SK-N-SH (cell line): ENCODE measurements around the gene NELFE. TPM values are rescaled to one million over a fixed set of nuclear protein-coding genes. Genes with fewer than 3 reads are reported as not detected.

ENCODE experiments used
- CTCF ChIA-PET: fragments of 300-600, 350-600 bp; formaldehyde crosslinking; extraction: SDS; loops from one replicate; lab custom pipeline; 2021; lab: Yijun Ruan, JAX
- POLR2A ChIA-PET: fragments of 350-600 bp; sonication (Branson Sonifier 250); formaldehyde crosslinking; extraction: SDS; loops from one replicate; lab custom pipeline; 2020; ENCODE audit warnings: antibody characterized with exemption, inconsistent platforms; lab: Yijun Ruan, JAX
- DNase-seq: peaks from one replicate; pipeline ENCODE4 v3.0.0; 2012
- H2AFZ ChIP-seq: fragments of 200-600 bp; sonication (generic); 2 replicates; pipeline ENCODE4 v1.8.1; 2016; ENCODE audit warnings: antibody characterized with exemption, mild to moderate bottlenecking, low read depth
- H3F3A ChIP-seq: fragments of 200-600 bp; sonication (generic); replicated peaks from 2 replicates; pipeline ENCODE3; 2016; ENCODE audit warnings: antibody characterized with exemption, mild to moderate bottlenecking; ENCODE audit not compliant: insufficient read depth
- H3K27ac ChIP-seq, 2 experiments: fragments of 200-500 bp in 1 of 2; fragments of 200-600 bp in 1 of 2; sonication (Bioruptor generic) in 1 of 2; sonication (generic), shearing (Covaris generic) in 1 of 2; 2 replicates each; pipeline versions ENCODE4 v1.5.1 to v1.6.1; 2014 to 2016; ENCODE audit warnings: low read depth in 2 of 2, inconsistent platforms in 1 of 2, low read length in 1 of 2, mild to moderate bottlenecking in 1 of 2, mixed read lengths in 1 of 2
- H3K27me3 ChIP-seq: fragments of 200-600 bp; sonication (generic), shearing (Covaris generic); 2 replicates; pipeline ENCODE4 v1.6.1; 2016; ENCODE audit warnings: mixed run types; ENCODE audit not compliant: insufficient read depth
- H3K36me3 ChIP-seq, 2 experiments: fragments of 200-500 bp in 1 of 2; fragments of 200-600 bp in 1 of 2; sonication (Bioruptor generic) in 1 of 2; sonication (generic) in 1 of 2; replicated peaks in 1 of 2; 2 replicates each; pipeline versions ENCODE3 to v1.5.1; 2014 to 2016; ENCODE audit warnings: low read length in 1 of 2, mild to moderate bottlenecking in 1 of 2; ENCODE audit not compliant: insufficient read depth in 2 of 2, control insufficient read depth in 1 of 2
- H3K4me1 ChIP-seq, 2 experiments: fragments of 200-500 bp in 1 of 2; fragments of 200-600 bp in 1 of 2; sonication (Bioruptor generic) in 1 of 2; sonication (generic), shearing (Covaris generic) in 1 of 2; 2 replicates each; pipeline versions ENCODE4 v1.5.1 to v1.6.1; 2014 to 2016; ENCODE audit warnings: low read depth in 1 of 2, low read length in 1 of 2, mixed run types in 1 of 2; ENCODE audit not compliant: insufficient read depth in 2 of 2, control insufficient read depth in 1 of 2
- H3K4me2 ChIP-seq: fragments of 200-600 bp; sonication (generic), shearing (Covaris generic); 2 replicates; pipeline ENCODE4 v1.6.1; 2017; ENCODE audit warnings: mixed run types
- H3K4me3 ChIP-seq, 2 experiments: fragments of 200-500 bp in 1 of 2; fragments of 200-600 bp in 1 of 2; sonication (Bioruptor generic) in 1 of 2; sonication (generic), shearing (Covaris generic) in 1 of 2; 2 replicates each; pipeline versions ENCODE4 v1.5.1 to v1.8.1; 2014 to 2016; ENCODE audit warnings: low read depth in 2 of 2, inconsistent platforms in 1 of 2, low read length in 1 of 2, mild to moderate bottlenecking in 1 of 2, mixed read lengths in 1 of 2, moderate library complexity in 1 of 2
- H3K79me2 ChIP-seq: fragments of 200-600 bp; sonication (generic); 2 replicates; pipeline ENCODE4 v1.8.1; 2017; ENCODE audit warnings: mild to moderate bottlenecking; ENCODE audit not compliant: insufficient read depth
- H3K9ac ChIP-seq: fragments of 200-600 bp; sonication (generic); 2 replicates; pipeline ENCODE4 v1.6.1; 2017; ENCODE audit warnings: mixed run types
- H3K9me2 ChIP-seq: fragments of 200-600 bp; sonication (generic); 2 replicates; pipeline ENCODE4 v1.6.1; 2017; ENCODE audit warnings: mixed run types
- H3K9me3 ChIP-seq: fragments of 200-600 bp; sonication (generic); 2 replicates; pipeline ENCODE4 v1.6.1; 2017; ENCODE audit warnings: mixed run types, mild to moderate bottlenecking, moderate library complexity
- H4K20me1 ChIP-seq: fragments of 200-600 bp; sonication (generic); 2 replicates; pipeline ENCODE4 v1.6.1; 2017; ENCODE audit warnings: mild to moderate bottlenecking, mixed run types; ENCODE audit not compliant: insufficient read depth
- CHD2 ChIP-seq: fragments of 150-350 bp; IDR thresholded peaks from 2 replicates; pipeline ENCODE4 v1.6.1; 2018; ENCODE audit warnings: low read length; ENCODE audit not compliant: partially characterized antibody
- GATA2 ChIP-seq: sonication (generic); formaldehyde crosslinking; IDR thresholded peaks from 2 replicates; pipeline ENCODE4 v1.5.0; 2020; ENCODE audit warnings: mild to moderate bottlenecking, missing genetic modification reagents
- JUND ChIP-seq: IDR thresholded peaks from 2 replicates; pipeline ENCODE4 v1.4.0; 2012
- RAD21 ChIP-seq: IDR thresholded peaks from 2 replicates; pipeline ENCODE4 v1.6.1; 2012; ENCODE audit warnings: mild to moderate bottlenecking, low read length
- RCOR1 ChIP-seq: fragments of 150-350 bp; IDR thresholded peaks from 2 replicates; pipeline ENCODE4 v1.6.1; 2017; ENCODE audit warnings: antibody characterized with exemption, low read length
- TEAD4 ChIP-seq: IDR thresholded peaks from 2 replicates; pipeline ENCODE4 v1.4.0; 2012; ENCODE audit warnings: mild to moderate bottlenecking, borderline replicate concordance; ENCODE audit not compliant: insufficient read depth
- WGBS: methylation state at CpG from one replicate; pipeline ENCODE4 v1.1.6; 2017; ENCODE audit warnings: low lambda C conversion rate; 5-methylcytosine and 5-hydroxymethylcytosine counted together
- polyA plus RNA-seq, 3 experiments: library from polyadenylated mRNA; depleted of rRNA; stranded (reverse); fragments of >200 nt; gene quantifications; 2 replicates each; pipeline ENCODE4 v1.2.3, GENCODE V29; 2012
- TF ChIP-seq, protein P1 (sequence below): IDR thresholded peaks from 2 replicates; pipeline ENCODE4 v1.6.1; 2012; ENCODE audit warnings: mild to moderate bottlenecking, low read depth, low read length, moderate library complexity
- TF ChIP-seq, protein P2 (sequence below): fragments of 200-600 bp; sonication (generic); IDR thresholded peaks from 2 replicates; pipeline ENCODE4 v1.6.1; 2017; ENCODE audit warnings: antibody characterized with exemption, mild to moderate bottlenecking, moderate library complexity
- TF ChIP-seq, protein P3 (sequence below): IDR thresholded peaks from 2 replicates; pipeline ENCODE4 v1.4.0; 2012; ENCODE audit warnings: low read depth, borderline replicate concordance
- TF ChIP-seq, protein P4 (sequence below): IDR thresholded peaks from 2 replicates; pipeline ENCODE4; 2012

NELFE gene
- polyA plus RNA-seq, 1 of the 3 experiments (the other 2 are of a cell fraction): 116 TPM

DNA sequence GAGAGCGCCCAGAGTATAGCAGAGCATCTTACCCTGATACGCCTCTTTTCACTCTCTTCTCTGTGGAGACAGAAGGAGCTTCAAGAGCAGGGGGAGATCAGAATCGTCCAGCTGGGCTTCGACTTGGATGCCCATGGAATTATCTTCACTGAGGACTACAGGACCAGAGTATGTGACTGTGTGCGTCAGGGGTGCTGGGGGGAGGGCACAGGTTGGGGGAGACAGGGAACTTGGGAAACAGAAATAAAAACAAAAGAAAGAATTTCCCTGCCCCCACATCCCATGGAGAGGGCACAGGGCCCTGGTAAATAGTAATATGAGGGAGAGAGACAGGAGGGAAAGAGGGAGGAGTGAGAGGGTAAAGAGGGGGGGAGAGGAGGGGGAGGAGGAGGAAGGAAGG lies 20.1 kb upstream of the NELFE start:
- Histone ChIP-seq H3K9me3 (no peaks in the 10 kb centered on the region), H3K27me3 (no peaks in the 10 kb centered on the region), H3K4me3 (no peak overlapping the region), H3K36me3 (peaks cover 8 to 17% of the 10 kb centered on the region in 2 experiments), H2AFZ (no peak overlapping the region), H3K9me2 (no peaks in the 10 kb centered on the region), H3K79me2 (peaks cover 21% of the 10 kb centered on the region), H3K27ac (no peak overlapping the region), H3F3A (no peaks in the 10 kb centered on the region), H3K4me2 (no peak overlapping the region), H4K20me1 (no peaks in the 10 kb centered on the region), H3K4me1 (no peaks in the 10 kb centered on the region), H3K9ac (no peak overlapping the region)
- WGBS: 84% methylated on average over 5 of the region's 5 CpGs
- ChIA-PET CTCF (interaction anchor here (1.8 kb wide), 1 partner anchor 27 kb away, joined by 6 read pairs; no protein-coding TSS in a partner anchor), POLR2A (no interaction called here)
- DNase-seq: no peak
- TF ChIP-seq, protein P1, sequence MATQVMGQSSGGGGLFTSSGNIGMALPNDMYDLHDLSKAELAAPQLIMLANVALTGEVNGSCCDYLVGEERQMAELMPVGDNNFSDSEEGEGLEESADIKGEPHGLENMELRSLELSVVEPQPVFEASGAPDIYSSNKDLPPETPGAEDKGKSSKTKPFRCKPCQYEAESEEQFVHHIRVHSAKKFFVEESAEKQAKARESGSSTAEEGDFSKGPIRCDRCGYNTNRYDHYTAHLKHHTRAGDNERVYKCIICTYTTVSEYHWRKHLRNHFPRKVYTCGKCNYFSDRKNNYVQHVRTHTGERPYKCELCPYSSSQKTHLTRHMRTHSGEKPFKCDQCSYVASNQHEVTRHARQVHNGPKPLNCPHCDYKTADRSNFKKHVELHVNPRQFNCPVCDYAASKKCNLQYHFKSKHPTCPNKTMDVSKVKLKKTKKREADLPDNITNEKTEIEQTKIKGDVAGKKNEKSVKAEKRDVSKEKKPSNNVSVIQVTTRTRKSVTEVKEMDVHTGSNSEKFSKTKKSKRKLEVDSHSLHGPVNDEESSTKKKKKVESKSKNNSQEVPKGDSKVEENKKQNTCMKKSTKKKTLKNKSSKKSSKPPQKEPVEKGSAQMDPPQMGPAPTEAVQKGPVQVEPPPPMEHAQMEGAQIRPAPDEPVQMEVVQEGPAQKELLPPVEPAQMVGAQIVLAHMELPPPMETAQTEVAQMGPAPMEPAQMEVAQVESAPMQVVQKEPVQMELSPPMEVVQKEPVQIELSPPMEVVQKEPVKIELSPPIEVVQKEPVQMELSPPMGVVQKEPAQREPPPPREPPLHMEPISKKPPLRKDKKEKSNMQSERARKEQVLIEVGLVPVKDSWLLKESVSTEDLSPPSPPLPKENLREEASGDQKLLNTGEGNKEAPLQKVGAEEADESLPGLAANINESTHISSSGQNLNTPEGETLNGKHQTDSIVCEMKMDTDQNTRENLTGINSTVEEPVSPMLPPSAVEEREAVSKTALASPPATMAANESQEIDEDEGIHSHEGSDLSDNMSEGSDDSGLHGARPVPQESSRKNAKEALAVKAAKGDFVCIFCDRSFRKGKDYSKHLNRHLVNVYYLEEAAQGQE: no peak
- no peak for TF ChIP-seq RCOR1
- TF ChIP-seq, protein P2, sequence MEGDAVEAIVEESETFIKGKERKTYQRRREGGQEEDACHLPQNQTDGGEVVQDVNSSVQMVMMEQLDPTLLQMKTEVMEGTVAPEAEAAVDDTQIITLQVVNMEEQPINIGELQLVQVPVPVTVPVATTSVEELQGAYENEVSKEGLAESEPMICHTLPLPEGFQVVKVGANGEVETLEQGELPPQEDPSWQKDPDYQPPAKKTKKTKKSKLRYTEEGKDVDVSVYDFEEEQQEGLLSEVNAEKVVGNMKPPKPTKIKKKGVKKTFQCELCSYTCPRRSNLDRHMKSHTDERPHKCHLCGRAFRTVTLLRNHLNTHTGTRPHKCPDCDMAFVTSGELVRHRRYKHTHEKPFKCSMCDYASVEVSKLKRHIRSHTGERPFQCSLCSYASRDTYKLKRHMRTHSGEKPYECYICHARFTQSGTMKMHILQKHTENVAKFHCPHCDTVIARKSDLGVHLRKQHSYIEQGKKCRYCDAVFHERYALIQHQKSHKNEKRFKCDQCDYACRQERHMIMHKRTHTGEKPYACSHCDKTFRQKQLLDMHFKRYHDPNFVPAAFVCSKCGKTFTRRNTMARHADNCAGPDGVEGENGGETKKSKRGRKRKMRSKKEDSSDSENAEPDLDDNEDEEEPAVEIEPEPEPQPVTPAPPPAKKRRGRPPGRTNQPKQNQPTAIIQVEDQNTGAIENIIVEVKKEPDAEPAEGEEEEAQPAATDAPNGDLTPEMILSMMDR: no peak
- TF ChIP-seq CHD2: no peak
- TF ChIP-seq, protein P3, sequence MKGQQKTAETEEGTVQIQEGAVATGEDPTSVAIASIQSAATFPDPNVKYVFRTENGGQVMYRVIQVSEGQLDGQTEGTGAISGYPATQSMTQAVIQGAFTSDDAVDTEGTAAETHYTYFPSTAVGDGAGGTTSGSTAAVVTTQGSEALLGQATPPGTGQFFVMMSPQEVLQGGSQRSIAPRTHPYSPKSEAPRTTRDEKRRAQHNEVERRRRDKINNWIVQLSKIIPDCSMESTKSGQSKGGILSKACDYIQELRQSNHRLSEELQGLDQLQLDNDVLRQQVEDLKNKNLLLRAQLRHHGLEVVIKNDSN: no peak
- no peak for TF ChIP-seq RAD21
- TF ChIP-seq, protein P4, sequence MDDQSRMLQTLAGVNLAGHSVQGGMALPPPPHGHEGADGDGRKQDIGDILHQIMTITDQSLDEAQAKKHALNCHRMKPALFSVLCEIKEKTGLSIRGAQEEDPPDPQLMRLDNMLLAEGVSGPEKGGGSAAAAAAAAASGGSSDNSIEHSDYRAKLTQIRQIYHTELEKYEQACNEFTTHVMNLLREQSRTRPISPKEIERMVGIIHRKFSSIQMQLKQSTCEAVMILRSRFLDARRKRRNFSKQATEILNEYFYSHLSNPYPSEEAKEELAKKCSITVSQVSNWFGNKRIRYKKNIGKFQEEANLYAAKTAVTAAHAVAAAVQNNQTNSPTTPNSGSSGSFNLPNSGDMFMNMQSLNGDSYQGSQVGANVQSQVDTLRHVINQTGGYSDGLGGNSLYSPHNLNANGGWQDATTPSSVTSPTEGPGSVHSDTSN: no peak
- TF ChIP-seq GATA2 (CRISPR knock-in tag): no peak
- no peak for TF ChIP-seq JUND
- no peak for TF ChIP-seq TEAD4
